ENCODE data around the gene MYO15A. TPM values are rescaled to one million over a fixed set of nuclear protein-coding genes. Genes with fewer than 3 reads are reported as not detected.

MYO15A gene
- total and polyA plus RNA-seq, 2 donors (not counting 1 experiment from before 2014, with no cell fraction given): 0.42 to 2.0 TPM

GRCh38 chr17:18139092-18139491 lies 30.5 kb downstream of the MYO15A start:
- Histone ChIP-seq H2AFZ (ENCODE audit: low read length) (no peak overlapping the region), H4K20me1 (ENCODE audit: control insufficient read depth, extremely low read depth, insufficient read depth, low read length) (no peaks in the 10 kb centered on the region), H3K27me3 (ENCODE audit: control insufficient read depth, insufficient read depth, low read length) (peaks cover 5% of the 10 kb centered on the region), H3K36me3 (ENCODE audit: control insufficient read depth, insufficient read depth, low read length) (no peaks in the 10 kb centered on the region), H3K79me2 (ENCODE audit: control insufficient read depth, insufficient read depth, low read length) (no peaks in the 10 kb centered on the region), H3K9me3 (ENCODE audit: control insufficient read depth, insufficient read depth, low read depth, low read length) (no peaks in the 10 kb centered on the region), H3K27ac (ENCODE audit: insufficient read depth, low read length) (no peak overlapping the region), H3K9ac (ENCODE audit: insufficient read depth, low read length) (no peak overlapping the region), H3K4me2 (ENCODE audit: extremely low read depth, insufficient read depth, low read length) (no peak overlapping the region), H3K4me3 (replicated peaks in 1 of 4; ENCODE audit: control extremely low read depth in 1 of 4, insufficient read depth in 1 of 4, low read depth in 3 of 4, low read length in 4 of 4) (no peak overlapping the region), H3K4me1 (ENCODE audit: control insufficient read depth, extremely low read depth, insufficient read depth, low read length) (no peaks in the 10 kb centered on the region)
- no peak for DNase-seq (ENCODE audit: low read depth in 2 of 2)
- TF ChIP-seq EZH2 (IDR thresholded peaks at IDR 0.05; ENCODE audit: low read length, missing control alignments): no peak
- TF ChIP-seq, protein P1, sequence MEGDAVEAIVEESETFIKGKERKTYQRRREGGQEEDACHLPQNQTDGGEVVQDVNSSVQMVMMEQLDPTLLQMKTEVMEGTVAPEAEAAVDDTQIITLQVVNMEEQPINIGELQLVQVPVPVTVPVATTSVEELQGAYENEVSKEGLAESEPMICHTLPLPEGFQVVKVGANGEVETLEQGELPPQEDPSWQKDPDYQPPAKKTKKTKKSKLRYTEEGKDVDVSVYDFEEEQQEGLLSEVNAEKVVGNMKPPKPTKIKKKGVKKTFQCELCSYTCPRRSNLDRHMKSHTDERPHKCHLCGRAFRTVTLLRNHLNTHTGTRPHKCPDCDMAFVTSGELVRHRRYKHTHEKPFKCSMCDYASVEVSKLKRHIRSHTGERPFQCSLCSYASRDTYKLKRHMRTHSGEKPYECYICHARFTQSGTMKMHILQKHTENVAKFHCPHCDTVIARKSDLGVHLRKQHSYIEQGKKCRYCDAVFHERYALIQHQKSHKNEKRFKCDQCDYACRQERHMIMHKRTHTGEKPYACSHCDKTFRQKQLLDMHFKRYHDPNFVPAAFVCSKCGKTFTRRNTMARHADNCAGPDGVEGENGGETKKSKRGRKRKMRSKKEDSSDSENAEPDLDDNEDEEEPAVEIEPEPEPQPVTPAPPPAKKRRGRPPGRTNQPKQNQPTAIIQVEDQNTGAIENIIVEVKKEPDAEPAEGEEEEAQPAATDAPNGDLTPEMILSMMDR (conservative IDR thresholded peaks at IDR 0.05 in 1 of 2, IDR thresholded peaks at IDR 0.05 in 1 of 2; ENCODE audit: low read depth in 1 of 2, low read length in 2 of 2): no peak

DNA sequence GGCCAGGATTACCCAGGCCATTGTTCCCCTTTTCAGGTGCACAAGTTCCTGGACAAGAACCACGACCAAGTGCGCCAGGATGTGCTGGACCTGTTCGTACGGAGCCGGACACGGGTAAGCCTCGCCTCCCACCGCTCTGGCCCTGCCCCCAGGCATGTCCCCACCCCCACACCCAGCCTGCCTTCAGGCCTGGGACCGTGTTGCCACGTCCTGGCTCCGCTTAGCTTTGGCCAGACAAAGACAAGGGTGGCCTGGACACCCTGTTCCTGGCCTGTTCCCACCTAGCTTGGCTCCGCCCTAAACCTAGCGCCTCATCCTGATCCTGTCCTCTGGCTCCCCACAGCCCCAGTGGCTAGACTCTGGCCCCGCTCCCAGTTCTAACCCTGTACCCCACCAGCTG lies 30.9 kb downstream of the MYO15A start:
- Histone ChIP-seq H3K27ac (ENCODE audit: insufficient read depth, low read length) (no peak overlapping the region), H3K4me3 (replicated peaks in 1 of 4; ENCODE audit: control extremely low read depth in 1 of 4, insufficient read depth in 1 of 4, low read depth in 3 of 4, low read length in 4 of 4) (no peak overlapping the region), H3K79me2 (ENCODE audit: control insufficient read depth, insufficient read depth, low read length) (no peaks in the 10 kb centered on the region), H4K20me1 (ENCODE audit: control insufficient read depth, extremely low read depth, insufficient read depth, low read length) (no peaks in the 10 kb centered on the region), H3K9me3 (ENCODE audit: control insufficient read depth, insufficient read depth, low read depth, low read length) (no peaks in the 10 kb centered on the region), H2AFZ (ENCODE audit: low read length) (no peak overlapping the region), H3K36me3 (ENCODE audit: control insufficient read depth, insufficient read depth, low read length) (no peaks in the 10 kb centered on the region), H3K4me2 (ENCODE audit: extremely low read depth, insufficient read depth, low read length) (no peak overlapping the region), H3K9ac (ENCODE audit: insufficient read depth, low read length) (no peak overlapping the region), H3K4me1 (ENCODE audit: control insufficient read depth, extremely low read depth, insufficient read depth, low read length) (no peaks in the 10 kb centered on the region), H3K27me3 (ENCODE audit: control insufficient read depth, insufficient read depth, low read length) (peaks cover 5% of the 10 kb centered on the region)
- TF ChIP-seq, protein P1 (conservative IDR thresholded peaks at IDR 0.05 in 1 of 2, IDR thresholded peaks at IDR 0.05 in 1 of 2; ENCODE audit: low read depth in 1 of 2, low read length in 2 of 2): no peak
- TF ChIP-seq EZH2 (IDR thresholded peaks at IDR 0.05; ENCODE audit: low read length, missing control alignments): no peak
- no peak for DNase-seq (ENCODE audit: low read depth in 2 of 2)

DNA sequence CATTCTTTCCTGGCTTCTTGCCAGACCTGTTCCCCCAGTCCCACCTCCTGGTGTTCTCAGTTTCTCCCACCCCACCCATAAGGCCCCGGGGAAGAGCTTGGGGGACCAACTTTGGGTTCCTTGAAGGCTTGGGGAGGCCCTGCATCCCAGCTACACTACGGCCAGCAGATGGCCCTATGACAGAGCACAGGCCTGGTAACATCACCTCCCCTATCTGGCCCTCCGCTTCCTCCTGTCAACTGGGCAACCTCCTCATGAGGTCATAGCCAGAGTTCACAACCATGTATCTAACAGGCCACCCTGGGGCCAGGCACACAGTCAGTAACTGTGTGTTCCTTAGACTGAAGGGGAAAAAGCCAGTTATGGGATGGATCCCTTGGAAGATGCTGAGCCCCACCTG lies 31.4 kb downstream of the MYO15A start:
- Histone ChIP-seq H3K4me3 (replicated peaks in 1 of 4; ENCODE audit: control extremely low read depth in 1 of 4, insufficient read depth in 1 of 4, low read depth in 3 of 4, low read length in 4 of 4) (no peak overlapping the region), H3K27me3 (ENCODE audit: control insufficient read depth, insufficient read depth, low read length) (peaks cover 5% of the 10 kb centered on the region), H3K4me1 (ENCODE audit: control insufficient read depth, extremely low read depth, insufficient read depth, low read length) (no peaks in the 10 kb centered on the region), H3K27ac (ENCODE audit: insufficient read depth, low read length) (no peak overlapping the region), H3K4me2 (ENCODE audit: extremely low read depth, insufficient read depth, low read length) (no peak overlapping the region), H3K9ac (ENCODE audit: insufficient read depth, low read length) (no peak overlapping the region), H3K79me2 (ENCODE audit: control insufficient read depth, insufficient read depth, low read length) (no peaks in the 10 kb centered on the region), H4K20me1 (ENCODE audit: control insufficient read depth, extremely low read depth, insufficient read depth, low read length) (no peaks in the 10 kb centered on the region), H2AFZ (ENCODE audit: low read length) (no peak overlapping the region), H3K36me3 (ENCODE audit: control insufficient read depth, insufficient read depth, low read length) (no peaks in the 10 kb centered on the region), H3K9me3 (ENCODE audit: control insufficient read depth, insufficient read depth, low read depth, low read length) (no peaks in the 10 kb centered on the region)
- no peak for TF ChIP-seq EZH2 (IDR thresholded peaks at IDR 0.05; ENCODE audit: low read length, missing control alignments)
- TF ChIP-seq, protein P1 (conservative IDR thresholded peaks at IDR 0.05 in 1 of 2, IDR thresholded peaks at IDR 0.05 in 1 of 2; ENCODE audit: low read depth in 1 of 2, low read length in 2 of 2): peak; percentile 19 to 37
- peak in 1 of 2 donors; percentile 20 for DNase-seq (ENCODE audit: low read depth in 2 of 2)
